IMR-90 (cell line): Measurements from ENCODE around the gene DIP2A. TPM values are rescaled to one million over a fixed set of nuclear protein-coding genes. Genes with fewer than 3 reads are reported as not detected.
A peak's percentile ranks its signal among the peaks of the same experiment; 100 is the strongest.

ENCODE experiments used
- ATAC-seq: fragments of 200-7000 bp; cut with Tn5 transposase; 2 replicates; pipeline ENCODE4 v1.9.1; 2020; ENCODE audit warnings: low read depth, mild to moderate bottlenecking, moderate library complexity
- BruUV-seq: library from RNA; stranded (reverse); fragments of 400-500 nt; replicated peaks from 2 replicates; lab custom pipeline; 2021; lab: Mats Ljungman, UMichigan
- CTCF ChIA-PET: fragments of 300-600 bp; formaldehyde crosslinking; extraction: SDS; loops from one replicate; lab custom pipeline; 2021; ENCODE audit warnings: antibody characterized with exemption; lab: Yijun Ruan, JAX
- POLR2A ChIA-PET: fragments of 300-600 bp; sonication (Branson Sonifier 250); formaldehyde crosslinking; loops from one replicate; lab custom pipeline; 2022; ENCODE audit warnings: antibody characterized with exemption; ENCODE audit not compliant: unreplicated experiment; lab: Charles Lee
- DNase-seq: peaks from one replicate; pipeline ENCODE4 v3.0.0; 2013
- H2AFZ ChIP-seq: replicated peaks from 2 replicates; pipeline ENCODE3; 2013; ENCODE audit warnings: low read length, mild to moderate bottlenecking; ENCODE audit not compliant: poor library complexity
- H2AK5ac ChIP-seq: 2 replicates; pipeline ENCODE4 v1.6.1; 2013; ENCODE audit warnings: low read depth, low read length, inconsistent platforms
- H2AK9ac ChIP-seq: replicated peaks from 2 replicates; pipeline ENCODE3; 2013; ENCODE audit warnings: mild to moderate bottlenecking, low read depth, low read length, moderate library complexity; ENCODE audit not compliant: poor library complexity
- H2BK120ac ChIP-seq: 2 replicates; pipeline ENCODE4 v1.6.1; 2013; ENCODE audit warnings: low read depth, low read length, inconsistent platforms
- H2BK15ac ChIP-seq: 3 replicates; pipeline ENCODE4 v1.6.1; 2013; ENCODE audit warnings: low read depth, low read length, inconsistent platforms
- H2BK20ac ChIP-seq: 2 replicates; pipeline ENCODE4 v1.6.1; 2013; ENCODE audit warnings: low read depth, mild to moderate bottlenecking, inconsistent platforms, low read length, moderate library complexity
- H2BK5ac ChIP-seq: 2 replicates; pipeline ENCODE4 v1.6.1; 2013; ENCODE audit warnings: mild to moderate bottlenecking, low read depth, low read length, inconsistent platforms; ENCODE audit not compliant: poor library complexity, severe bottlenecking
- H3K14ac ChIP-seq: replicated peaks from 2 replicates; pipeline ENCODE4 v1.6.1; 2013; ENCODE audit warnings: low read depth, low read length, inconsistent platforms
- H3K18ac ChIP-seq: 2 replicates; pipeline ENCODE4 v1.6.1; 2013; ENCODE audit warnings: low read depth, low read length, control low read depth
- H3K23ac ChIP-seq: 2 replicates; pipeline ENCODE4 v1.6.1; 2013; ENCODE audit warnings: low read depth, low read length, inconsistent platforms
- H3K27ac ChIP-seq: 2 replicates; pipeline ENCODE4 v1.5.1; 2013; ENCODE audit warnings: mild to moderate bottlenecking, control low read depth, low read length; ENCODE audit not compliant: insufficient read depth
- H3K27me3 ChIP-seq: 2 replicates; pipeline ENCODE4 v1.6.1; 2013; ENCODE audit warnings: low read length; ENCODE audit not compliant: control insufficient read depth, insufficient read depth
- H3K36me3 ChIP-seq: 2 replicates; pipeline ENCODE4 v1.6.1; 2013; ENCODE audit warnings: low read length, mixed read lengths; ENCODE audit not compliant: control insufficient read depth, insufficient read depth
- H3K4ac ChIP-seq: 2 replicates; pipeline ENCODE4 v1.6.1; 2013; ENCODE audit warnings: low read depth, low read length, inconsistent platforms
- H3K4me1 ChIP-seq: 2 replicates; pipeline ENCODE4 v1.6.1; 2013; ENCODE audit warnings: low read length, mixed read lengths; ENCODE audit not compliant: control insufficient read depth, insufficient read depth
- H3K4me2 ChIP-seq: 2 replicates; pipeline ENCODE4 v1.6.1; 2013; ENCODE audit warnings: low read depth, mild to moderate bottlenecking, control low read depth, low read length, moderate library complexity
- H3K4me3 ChIP-seq: 2 replicates; pipeline ENCODE4 v1.5.1; 2013; ENCODE audit warnings: low read depth, mild to moderate bottlenecking, control low read depth, low read length, moderate library complexity; ENCODE audit not compliant: insufficient read depth
- H3K56ac ChIP-seq: 2 replicates; pipeline ENCODE4 v1.6.1; 2013; ENCODE audit warnings: low read length, inconsistent platforms; ENCODE audit not compliant: insufficient read depth; ENCODE audit errors: extremely low read depth
- H3K79me1 ChIP-seq, 2 experiments: 2 replicates each; pipeline ENCODE4 v1.6.1; 2013; ENCODE audit warnings: low read length in 2 of 2, inconsistent platforms in 1 of 2, low read depth in 1 of 2
- H3K9ac ChIP-seq: 2 replicates; pipeline ENCODE4 v1.6.1; 2013; ENCODE audit warnings: low read depth, low read length, control low read depth
- H3K9me1 ChIP-seq: 2 replicates; pipeline ENCODE4 v1.6.1; 2013; ENCODE audit warnings: low read length, inconsistent platforms; ENCODE audit not compliant: insufficient read depth
- H3K9me3 ChIP-seq: 2 replicates; pipeline ENCODE4 v1.6.1; 2013; ENCODE audit warnings: low read length; ENCODE audit not compliant: control insufficient read depth, insufficient read depth
- H4K20me1 ChIP-seq: 2 replicates; pipeline ENCODE4 v1.6.1; 2013; ENCODE audit warnings: low read length, inconsistent platforms; ENCODE audit not compliant: insufficient read depth
- H4K5ac ChIP-seq: 2 replicates; pipeline ENCODE4 v1.6.1; 2013; ENCODE audit warnings: mild to moderate bottlenecking, low read depth, low read length, control low read depth
- H4K8ac ChIP-seq, 2 experiments: 2 replicates each; pipeline ENCODE4 v1.6.1; 2013; ENCODE audit warnings: low read depth in 2 of 2, low read length in 2 of 2, control low read depth in 1 of 2, inconsistent platforms in 1 of 2
- H4K91ac ChIP-seq: 2 replicates; pipeline ENCODE4 v1.6.1; 2013; ENCODE audit warnings: low read depth, low read length, inconsistent platforms; ENCODE audit not compliant: insufficient read depth
- MAFK ChIP-seq: IDR thresholded peaks from 2 replicates; pipeline ENCODE4 v1.6.1; 2012; ENCODE audit warnings: low read depth, low read length, improper control_type of control experiment
- MAZ ChIP-seq: IDR thresholded peaks from 2 replicates; pipeline ENCODE4 v1.6.1; 2012; ENCODE audit warnings: low read depth, mild to moderate bottlenecking, low read length, improper control_type of control experiment, moderate library complexity, borderline replicate concordance
- MXI1 ChIP-seq: IDR thresholded peaks from 2 replicates; pipeline ENCODE4 v1.6.1; 2012; ENCODE audit warnings: low read depth, mild to moderate bottlenecking, low read length, moderate library complexity, borderline replicate concordance
- RCOR1 ChIP-seq: IDR thresholded peaks from 2 replicates; pipeline ENCODE4 v1.6.1; 2012; ENCODE audit warnings: mild to moderate bottlenecking, low read length, improper control_type of control experiment; ENCODE audit not compliant: insufficient replicate concordance
- WGBS, 2 experiments: methylation state at CpG; one replicate each; pipeline versions ENCODE4 v1.1.5 to v1.1.7; 2013; ENCODE audit warnings: missing lambda C conversion rate in 2 of 2; ENCODE audit not compliant: insufficient read length in 1 of 2; ENCODE audit errors: extremely low coverage in 2 of 2; 5-methylcytosine and 5-hydroxymethylcytosine counted together
- dilution Hi-C: fragments of 300-500 bp; cut with HindIII; formaldehyde crosslinking; loops from one replicate; pipeline ENCODE4 v1.14.3; 2018; ENCODE audit warnings: low sequenced_read_pairs; ENCODE audit not compliant: unreplicated experiment
- in situ Hi-C: fragments of 300-500 bp; cut with MboI; formaldehyde crosslinking; loops from 3 replicates; pipeline ENCODE4 v1.14.3; 2019; ENCODE audit warnings: low sequenced_read_pairs, inconsistent platforms, mixed read lengths
- intact Hi-C: fragments of 100-400 bp; cut with micrococcal nuclease; formaldehyde crosslinking; loops from 2 replicates; pipeline ENCODE4 v1.10.0; 2022
- polyA plus RNA-seq, 3 experiments: library from polyadenylated mRNA; depleted of rRNA; stranded (reverse); fragments of >200 nt; gene quantifications; 2 replicates each; pipeline ENCODE4 v1.2.3, GENCODE V29; 2012; ENCODE audit warnings: low replicate concordance in 1 of 3
- total RNA-seq: library from RNA; depleted of rRNA; stranded (reverse); fragments of >200 nt; gene quantifications from 2 replicates; pipeline ENCODE4 v1.2.3, GENCODE V29; 2012

Gene DIP2A
- total and polyA plus RNA-seq, 2 of the 4 experiments (the other 2 are of a cell fraction), result 17.9 to 24.3 TPM

GRCh38 chr21:46568562-46568961 lies 109.9 kb downstream of the DIP2A start:
- Histone ChIP-seq H3K9me3 (peaks cover 10% of the 10 kb centered on the region), H3K27me3 (no peaks in the 10 kb centered on the region), H3K79me1 (no peaks in the 10 kb centered on the region), H3K9me1 (peaks cover 4% of the 10 kb centered on the region; the same call in 1 of the 2 replicates), H2BK120ac (no peak overlapping the region), H2AK5ac (no peak overlapping the region), H3K36me3 (peaks cover 53% of the 10 kb centered on the region), H3K18ac (no peak overlapping the region), H2BK20ac (no peak overlapping the region), H4K5ac (no peak overlapping the region), H3K14ac (no peak overlapping the region), H3K4ac (no peak overlapping the region), H3K27ac (no peak overlapping the region), H3K4me2 (no peak overlapping the region), H2AFZ (no peak overlapping the region), H3K4me3 (no peak overlapping the region), H3K56ac (no peak overlapping the region), H4K8ac (no peak overlapping the region), H2AK9ac (no peak overlapping the region), H3K4me1 (no peaks in the 10 kb centered on the region), H4K91ac (no peak overlapping the region), H2BK15ac (no peak overlapping the region), H3K23ac (no peak overlapping the region), H3K9ac (no peak overlapping the region), H4K20me1 (no peaks in the 10 kb centered on the region), H2BK5ac (no peak overlapping the region)
- DNase-seq (no peak), ATAC-seq (no peak)
- dilution Hi-C loops (no loop called here), in situ Hi-C loops (no loop called here), intact Hi-C loops (no loop called here)
- CTCF ChIA-PET, result no interaction called here
- POLR2A ChIA-PET, result no interaction called here
- no peak for TF ChIP-seq RCOR1
- TF ChIP-seq MAZ, result no peak
- peak; percentile 48 for TF ChIP-seq MAFK
- no peak for TF ChIP-seq MXI1
- BruUV-seq, result no TSS peak
- WGBS, 2 experiments, result no CpG with 5 or more reads among the region's 4 CpGs
